Measurements from ENCODE around the gene SEMA4B.
A peak's percentile ranks its signal among the peaks of the same experiment; 100 is the strongest.

SEMA4B gene

DNA sequence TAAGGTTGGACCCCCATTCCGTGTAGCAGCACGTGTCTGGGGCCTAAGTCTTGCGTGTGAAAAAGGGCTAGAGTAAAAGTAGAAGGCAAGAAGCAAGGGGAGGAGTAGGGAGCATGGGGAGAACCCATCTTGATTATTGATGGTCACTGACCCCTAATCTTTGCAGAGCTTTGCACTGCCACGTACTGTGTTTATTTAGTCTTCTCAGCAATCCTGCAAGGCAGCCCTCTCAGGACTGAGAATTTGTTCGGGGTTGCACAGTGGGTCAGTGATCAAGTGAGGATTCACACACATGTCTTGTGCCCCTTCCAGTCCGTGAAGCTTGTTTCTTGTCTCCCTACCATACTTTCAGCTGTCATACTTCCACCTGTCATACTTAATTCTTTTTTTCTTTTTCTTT is 7.2 kb downstream of the SEMA4B start:
- DNase-seq: no peak

- no peak for DNase-seq
Measured at GRCh38 chr15:90209591-90209990, 8.5 kb downstream of the SEMA4B start.

DNA sequence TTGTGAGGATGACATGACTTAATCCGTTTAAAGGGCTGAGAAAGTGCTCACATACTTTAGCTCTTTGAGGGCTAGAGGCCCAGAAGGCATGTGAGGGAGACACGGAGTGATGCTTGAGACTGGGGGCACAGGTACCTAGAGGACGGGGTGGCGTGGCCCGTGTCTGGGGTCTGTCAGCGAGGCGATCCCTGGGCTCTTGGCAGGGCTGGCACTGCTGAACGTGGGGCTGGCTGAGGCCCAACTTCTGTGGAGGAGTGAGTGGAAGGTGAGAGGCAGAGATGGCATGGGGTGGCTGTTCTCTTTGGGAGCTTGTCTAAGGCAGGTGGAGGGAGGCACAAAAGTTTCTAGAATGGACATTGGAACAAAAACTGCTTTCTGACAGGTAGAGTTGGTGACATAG is 9.5 kb downstream of the SEMA4B start:
- DNase-seq: no peak

- no peak for DNase-seq
Measured at GRCh38 chr15:90211009-90211408, 9.9 kb downstream of the SEMA4B start.

DNA sequence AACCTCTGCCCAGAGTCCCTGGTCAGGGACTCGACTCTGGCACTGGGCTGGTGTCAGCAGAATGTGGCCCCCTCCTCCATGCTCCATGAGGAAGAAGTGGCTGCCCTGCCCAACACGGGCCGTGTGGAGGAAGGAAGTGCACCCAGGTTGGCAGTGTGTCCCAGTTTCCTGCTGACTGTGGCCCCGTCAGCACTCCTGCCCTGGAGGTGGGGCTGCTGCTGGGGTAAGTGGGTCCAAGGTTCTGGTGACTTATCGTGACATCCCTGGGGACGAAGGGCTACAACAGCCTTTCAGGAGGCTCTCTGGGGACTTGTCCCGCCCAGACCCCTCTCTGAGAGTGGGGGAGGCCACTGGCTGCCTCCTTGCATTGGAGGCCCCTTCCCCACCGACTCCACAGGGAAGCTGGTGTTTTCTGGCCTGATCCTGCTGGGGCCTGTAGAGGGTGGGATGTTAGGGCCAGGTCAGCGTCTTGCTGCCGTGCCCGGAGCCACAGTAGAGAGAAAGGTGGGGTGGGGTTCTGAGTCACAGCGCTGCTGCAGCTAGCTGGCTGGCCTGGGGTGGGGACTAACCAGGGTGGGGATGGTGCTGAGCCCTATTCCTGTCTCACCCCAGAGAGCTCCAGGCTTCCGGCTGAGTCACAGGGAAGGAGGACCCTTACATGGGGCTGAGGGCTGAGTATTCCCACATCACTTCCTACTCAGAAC is 10.5 kb downstream of the SEMA4B start:
- DNase-seq: no peak

DNA sequence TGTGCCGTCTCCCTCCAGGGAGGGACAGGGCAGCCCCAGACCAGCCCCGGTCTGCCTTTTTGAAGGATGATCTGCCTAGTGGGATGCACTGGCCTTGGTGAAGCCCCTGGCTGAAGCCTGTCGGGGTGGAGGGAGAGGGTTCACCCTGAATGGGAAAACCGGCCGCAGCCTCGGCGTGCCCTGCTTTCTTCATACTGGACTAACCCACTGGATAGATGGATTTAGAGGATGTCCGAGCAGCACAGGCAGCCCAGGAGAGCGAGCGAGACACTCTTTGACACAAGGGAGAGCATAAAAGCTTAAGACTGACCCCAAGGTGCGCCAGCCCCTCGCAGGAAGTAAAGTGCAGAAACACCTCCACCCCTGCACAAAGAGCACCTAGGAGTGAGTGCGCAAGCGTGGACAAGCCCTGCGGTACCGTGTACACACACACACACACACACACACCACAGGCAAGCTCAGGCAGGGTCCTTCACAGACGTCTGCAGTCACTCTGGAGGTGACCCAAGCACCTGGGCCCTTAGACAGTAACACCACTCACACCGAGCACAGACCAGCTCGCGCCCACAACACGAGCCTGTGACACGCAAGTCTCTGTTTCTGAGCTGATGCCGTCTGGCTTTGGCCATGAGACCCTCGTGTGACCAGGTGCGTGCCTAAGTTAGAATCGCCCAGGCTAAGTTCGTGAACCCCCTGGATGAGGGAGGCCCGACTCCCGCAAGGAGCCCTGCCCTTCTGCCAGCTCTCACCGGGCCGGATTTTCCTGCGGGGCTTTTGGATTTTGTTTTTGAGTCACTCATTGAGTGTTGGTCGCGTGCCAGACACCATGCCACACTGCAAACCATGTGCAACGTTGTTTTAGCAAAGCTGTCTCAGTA is 11.3 kb downstream of the SEMA4B start:
- DNase-seq: no peak

DNA sequence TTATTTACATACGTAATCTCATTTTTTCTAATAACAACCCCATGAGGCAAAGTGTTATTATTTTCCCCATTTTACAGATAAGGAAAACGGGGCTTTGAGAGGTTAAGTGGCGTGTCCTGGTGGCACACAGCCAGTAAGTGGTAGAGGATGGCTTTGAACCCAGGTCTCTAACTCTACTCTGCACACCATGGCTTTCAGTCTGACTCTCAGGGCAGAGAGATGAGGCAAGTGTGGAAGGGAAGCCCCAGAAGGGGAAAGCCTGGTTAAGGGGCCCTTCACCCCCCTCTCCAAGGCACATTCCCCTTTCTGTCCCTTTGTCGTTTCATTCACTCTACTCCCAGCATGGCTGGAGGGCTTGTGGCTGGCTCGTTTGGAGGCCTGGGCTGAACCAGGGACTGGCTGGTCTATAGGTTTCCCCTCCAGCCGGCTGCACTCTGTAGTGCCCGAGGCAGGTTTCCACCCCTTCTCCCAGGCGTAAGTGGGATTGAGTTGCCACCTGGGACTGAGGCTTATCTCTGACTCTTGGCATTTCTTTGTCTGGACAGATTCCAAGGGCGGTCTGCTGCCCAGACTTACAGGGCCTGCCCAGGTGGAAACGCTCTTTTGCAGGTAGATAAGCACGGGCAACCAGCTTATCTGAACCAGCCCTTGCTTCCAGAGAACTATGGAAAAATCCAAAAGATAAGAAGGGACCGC is 12.1 kb downstream of the SEMA4B start:
- DNase-seq: no peak

DNA sequence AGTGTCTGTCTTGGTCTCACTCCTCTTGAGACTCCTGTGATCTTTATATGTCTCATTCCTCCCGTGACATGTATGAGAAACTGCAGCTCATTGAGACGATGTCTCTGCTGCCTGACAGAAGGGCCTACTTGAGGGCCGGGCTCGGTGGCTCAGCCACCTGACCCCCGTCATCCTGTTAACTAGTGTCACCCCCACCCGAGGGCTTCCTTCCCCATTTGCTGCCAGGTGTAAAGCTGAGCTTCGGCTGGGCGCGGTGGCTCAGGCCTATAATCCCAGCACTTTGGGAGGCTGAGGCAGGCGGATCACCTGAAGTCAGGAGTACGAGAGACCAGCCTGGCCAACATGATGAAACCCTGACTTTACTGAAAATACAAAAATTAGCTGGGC is 12.7 kb downstream of the SEMA4B start:
- DNase-seq: no peak

DNA sequence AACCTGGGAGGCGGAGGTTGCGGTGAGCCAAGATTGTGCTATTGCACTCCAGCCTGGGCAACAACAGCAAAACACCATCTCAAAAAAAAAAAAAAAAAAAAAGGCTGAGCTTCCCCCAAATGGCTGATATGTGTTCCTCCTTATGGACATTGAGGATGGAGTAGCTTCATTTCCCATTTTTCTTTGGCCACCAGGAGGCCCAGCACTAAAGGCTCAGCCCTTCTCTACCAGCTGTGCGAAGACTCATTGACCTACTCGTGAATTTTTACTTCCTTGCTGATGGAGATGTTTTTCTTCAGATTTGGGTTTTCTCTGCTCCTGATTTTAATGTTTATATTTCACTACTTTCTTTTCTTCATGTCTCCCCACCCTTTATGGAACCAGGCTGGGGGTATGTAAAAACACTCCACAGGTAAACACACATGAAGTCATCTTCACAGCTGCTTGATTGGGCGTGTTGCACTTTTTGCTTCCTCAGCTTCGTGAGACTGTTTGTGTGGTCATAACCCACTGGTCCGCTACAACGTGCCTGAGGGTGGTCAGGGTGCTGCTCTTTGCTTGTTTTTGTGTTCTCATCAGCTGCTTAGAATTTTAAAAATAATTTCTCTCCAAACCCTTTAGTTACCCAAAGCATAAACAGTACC is 13.5 kb downstream of the SEMA4B start:
- no peak for DNase-seq

GRCh38 chr15:90217671-90218394 is 16.7 kb downstream of the SEMA4B start:
- DNase-seq: no peak

- peak; percentile 57 for DNase-seq
Measured at GRCh38 chr15:90219421-90220141, 18.5 kb downstream of the SEMA4B start.

DNA sequence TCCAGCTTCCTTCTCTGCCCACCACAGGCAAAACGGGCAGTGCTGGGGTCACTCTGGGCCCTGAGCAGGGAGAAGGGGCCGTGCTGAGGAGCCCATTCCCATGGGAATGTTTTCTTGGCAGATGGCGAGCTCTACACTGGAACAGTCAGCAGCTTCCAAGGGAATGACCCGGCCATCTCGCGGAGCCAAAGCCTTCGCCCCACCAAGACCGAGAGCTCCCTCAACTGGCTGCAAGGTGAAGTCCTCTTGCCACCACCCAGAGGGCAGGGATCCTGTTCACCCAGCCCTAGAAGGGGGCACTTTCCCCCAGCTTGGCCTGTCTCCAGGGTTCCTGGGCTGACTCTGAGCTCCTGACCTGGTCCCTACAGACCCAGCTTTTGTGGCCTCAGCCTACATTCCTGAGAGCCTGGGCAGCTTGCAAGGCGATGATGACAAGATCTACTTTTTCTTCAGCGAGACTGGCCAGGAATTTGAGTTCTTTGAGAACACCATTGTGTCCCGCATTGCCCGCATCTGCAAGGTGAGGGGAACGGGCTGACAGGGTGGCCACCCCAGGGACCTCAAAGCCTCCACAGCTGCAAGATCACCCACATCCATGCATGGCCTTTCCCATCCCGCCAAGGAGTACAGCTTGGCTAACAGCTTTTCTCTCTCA is 20.2 kb downstream of the SEMA4B start:
- no peak for DNase-seq

DNA sequence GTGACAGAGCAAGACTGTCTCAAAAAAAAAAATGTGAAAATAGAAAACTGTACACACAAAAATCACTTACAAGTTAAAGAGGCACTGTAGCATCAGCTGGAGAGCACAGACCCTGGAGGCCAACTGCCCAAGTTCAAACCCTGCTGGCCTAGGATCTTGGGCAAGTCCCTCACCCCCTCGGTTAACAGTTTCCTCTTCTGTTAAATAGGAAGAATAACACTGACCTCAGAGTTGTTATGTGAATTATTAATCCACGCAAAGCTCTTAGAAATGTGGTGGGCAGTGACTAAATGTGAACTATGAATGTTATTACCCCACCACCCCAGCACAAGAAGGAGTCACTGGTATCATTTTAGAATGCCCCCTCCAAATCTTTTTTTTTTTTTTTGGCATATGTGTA is 21.4 kb downstream of the SEMA4B start:
- DNase-seq: no peak

GRCh38 chr15:90223441-90224165 is 22.5 kb downstream of the SEMA4B start:
- DNase-seq: no peak

DNA sequence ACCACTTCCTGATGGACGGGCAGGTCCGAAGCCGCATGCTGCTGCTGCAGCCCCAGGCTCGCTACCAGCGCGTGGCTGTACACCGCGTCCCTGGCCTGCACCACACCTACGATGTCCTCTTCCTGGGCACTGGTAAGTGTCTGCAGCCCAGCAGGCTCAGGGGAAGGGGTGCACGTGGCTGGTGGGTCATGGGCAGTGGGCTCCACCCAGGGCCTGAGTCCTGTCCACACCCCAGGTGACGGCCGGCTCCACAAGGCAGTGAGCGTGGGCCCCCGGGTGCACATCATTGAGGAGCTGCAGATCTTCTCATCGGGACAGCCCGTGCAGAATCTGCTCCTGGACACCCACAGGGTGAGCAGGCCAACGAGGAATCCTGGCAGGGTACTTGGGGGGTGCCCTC is 23.9 kb downstream of the SEMA4B start:
- no peak for DNase-seq

GRCh38 chr15:90225504-90226234 is 24.5 kb downstream of the SEMA4B start:
- no peak for DNase-seq

DNA sequence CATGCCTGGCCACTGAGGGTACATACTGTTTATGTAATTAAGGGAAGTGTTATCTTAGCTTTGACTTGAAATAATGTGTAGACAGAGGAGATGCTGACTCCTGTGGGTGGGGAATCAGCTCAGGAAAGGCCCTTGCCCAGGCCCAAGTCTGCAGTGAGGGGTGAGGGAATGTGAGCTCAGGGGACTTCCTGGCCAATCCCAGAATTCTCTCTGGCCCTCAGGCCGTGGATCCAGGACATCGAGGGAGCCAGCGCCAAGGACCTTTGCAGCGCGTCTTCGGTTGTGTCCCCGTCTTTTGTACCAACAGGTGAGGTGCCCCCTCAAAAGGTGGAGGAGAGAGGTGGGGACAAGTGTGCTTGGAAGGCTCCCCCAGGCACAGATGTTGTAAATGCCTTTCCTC is 26.2 kb downstream of the SEMA4B start:
- DNase-seq: no peak

DNA sequence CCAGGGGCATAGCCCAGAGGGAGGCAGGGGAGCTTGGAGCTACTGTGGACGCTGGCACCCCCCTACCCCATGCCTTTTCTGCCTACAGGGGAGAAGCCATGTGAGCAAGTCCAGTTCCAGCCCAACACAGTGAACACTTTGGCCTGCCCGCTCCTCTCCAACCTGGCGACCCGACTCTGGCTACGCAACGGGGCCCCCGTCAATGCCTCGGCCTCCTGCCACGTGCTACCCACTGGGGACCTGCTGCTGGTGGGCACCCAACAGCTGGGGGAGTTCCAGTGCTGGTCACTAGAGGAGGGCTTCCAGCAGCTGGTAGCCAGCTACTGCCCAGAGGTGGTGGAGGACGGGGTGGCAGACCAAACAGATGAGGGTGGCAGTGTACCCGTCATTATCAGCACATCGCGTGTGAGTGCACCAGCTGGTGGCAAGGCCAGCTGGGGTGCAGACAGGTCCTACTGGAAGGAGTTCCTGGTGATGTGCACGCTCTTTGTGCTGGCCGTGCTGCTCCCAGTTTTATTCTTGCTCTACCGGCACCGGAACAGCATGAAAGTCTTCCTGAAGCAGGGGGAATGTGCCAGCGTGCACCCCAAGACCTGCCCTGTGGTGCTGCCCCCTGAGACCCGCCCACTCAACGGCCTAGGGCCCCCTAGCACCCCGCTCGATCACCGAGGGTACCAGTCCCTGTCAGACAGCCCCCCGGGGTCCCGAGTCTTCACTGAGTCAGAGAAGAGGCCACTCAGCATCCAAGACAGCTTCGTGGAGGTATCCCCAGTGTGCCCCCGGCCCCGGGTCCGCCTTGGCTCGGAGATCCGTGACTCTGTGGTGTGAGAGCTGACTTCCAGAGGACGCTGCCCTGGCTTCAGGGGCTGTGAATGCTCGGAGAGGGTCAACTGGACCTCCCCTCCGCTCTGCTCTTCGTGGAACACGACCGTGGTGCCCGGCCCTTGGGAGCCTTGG is 27.0 kb downstream of the SEMA4B start:
- no peak for DNase-seq

DNA sequence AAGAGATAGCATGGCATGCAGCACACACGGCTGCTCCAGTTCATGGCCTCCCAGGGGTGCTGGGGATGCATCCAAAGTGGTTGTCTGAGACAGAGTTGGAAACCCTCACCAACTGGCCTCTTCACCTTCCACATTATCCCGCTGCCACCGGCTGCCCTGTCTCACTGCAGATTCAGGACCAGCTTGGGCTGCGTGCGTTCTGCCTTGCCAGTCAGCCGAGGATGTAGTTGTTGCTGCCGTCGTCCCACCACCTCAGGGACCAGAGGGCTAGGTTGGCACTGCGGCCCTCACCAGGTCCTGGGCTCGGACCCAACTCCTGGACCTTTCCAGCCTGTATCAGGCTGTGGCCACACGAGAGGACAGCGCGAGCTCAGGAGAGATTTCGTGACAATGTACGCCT is 27.8 kb downstream of the SEMA4B start:
- no peak for DNase-seq

Measured in CD4-positive, alpha-beta T cell treated with Interleukin-12 subunit alpha and Interleukin-12 subunit beta, for 1 hour (primary cell).